ENCODE measurements around the gene FYB1. TPM values are rescaled to one million over a fixed set of nuclear protein-coding genes. Genes with fewer than 3 reads are reported as not detected.

Gene FYB1
- total RNA-seq, 2 donors from 2014 or later = 127 to 131 TPM

DNA sequence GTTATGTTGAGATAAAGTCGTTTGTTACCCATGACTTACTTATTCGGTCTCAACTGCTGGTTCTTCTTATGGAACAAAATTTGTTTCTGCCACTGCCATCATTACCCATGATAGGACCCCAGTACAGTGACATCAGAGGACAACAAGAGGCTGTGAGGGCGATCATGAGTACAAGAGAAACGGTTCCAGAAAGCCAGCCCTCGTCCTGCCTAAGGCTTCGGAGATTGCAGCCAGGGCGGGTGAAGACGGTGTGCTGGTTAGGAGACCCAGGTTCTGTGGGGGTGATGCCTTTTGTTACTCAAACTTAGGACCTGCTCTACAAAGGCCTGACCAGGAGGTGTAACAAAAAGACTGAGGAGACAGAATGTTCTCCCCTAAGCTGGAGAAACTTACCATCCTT lies 10.9 kb downstream of the FYB1 start:
- Mint-ChIP-seq H3K36me3 (ENCODE audit: insufficient read depth in 2 of 2) (no peaks in the 10 kb centered on the region), H3K4me1 (ENCODE audit: low read depth) (peaks cover 98% of the 10 kb centered on the region), H3K4me3 (peak overlapping the region; percentile 79 to 85), H3K27me3 (ENCODE audit: low read depth) (no peaks in the 10 kb centered on the region), H3K9me3 (no peaks in the 10 kb centered on the region), H3K27ac (peak overlapping the region; percentile 99)
- ATAC-seq (replicated peaks in 1 of 2) (peak; percentile 14 to 22), DNase-seq (peak; percentile 46 to 61)

DNA sequence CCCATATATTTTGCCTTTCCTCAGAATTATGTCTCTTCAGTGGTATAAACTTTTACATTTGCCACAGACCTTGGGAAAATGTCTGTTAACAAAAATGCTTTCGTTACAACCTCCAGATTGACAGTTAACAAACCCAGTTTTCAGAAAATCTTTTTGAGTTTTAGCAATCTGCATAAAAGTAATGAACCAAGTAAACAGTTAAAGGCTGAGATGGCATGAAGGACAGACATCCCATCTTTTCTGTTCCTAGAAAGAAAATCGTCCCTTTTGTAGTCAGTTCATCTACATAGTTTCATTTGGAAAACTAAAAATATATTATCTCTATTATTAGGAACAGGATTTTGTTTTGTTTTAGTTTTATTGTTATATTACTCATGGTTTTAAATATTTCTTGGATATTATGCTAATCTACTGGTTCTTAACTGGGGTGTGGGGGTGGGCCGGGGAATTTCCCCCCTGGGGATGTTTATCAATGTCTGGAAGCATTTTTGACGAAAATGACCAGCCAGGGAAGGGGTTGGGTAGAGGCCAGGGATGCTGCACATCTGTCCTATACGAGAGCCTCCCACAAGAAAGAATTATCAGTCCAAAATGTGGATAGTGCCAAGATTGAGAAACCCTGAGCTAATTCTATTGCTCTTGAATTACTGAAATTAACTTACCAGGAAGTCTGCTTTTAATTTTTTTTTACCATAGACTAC lies 11.9 kb downstream of the FYB1 start:
- Mint-ChIP-seq H3K27ac (peak overlapping the region; percentile 99), H3K9me3 (no peaks in the 10 kb centered on the region), H3K27me3 (ENCODE audit: low read depth) (no peaks in the 10 kb centered on the region), H3K4me1 (ENCODE audit: low read depth) (peaks cover 97% of the 10 kb centered on the region), H3K4me3 (peak overlapping the region; percentile 79 to 85), H3K36me3 (ENCODE audit: insufficient read depth in 2 of 2) (no peaks in the 10 kb centered on the region)
- DNase-seq = no peak
- ATAC-seq (replicated peaks in 1 of 2) = no peak

DNA sequence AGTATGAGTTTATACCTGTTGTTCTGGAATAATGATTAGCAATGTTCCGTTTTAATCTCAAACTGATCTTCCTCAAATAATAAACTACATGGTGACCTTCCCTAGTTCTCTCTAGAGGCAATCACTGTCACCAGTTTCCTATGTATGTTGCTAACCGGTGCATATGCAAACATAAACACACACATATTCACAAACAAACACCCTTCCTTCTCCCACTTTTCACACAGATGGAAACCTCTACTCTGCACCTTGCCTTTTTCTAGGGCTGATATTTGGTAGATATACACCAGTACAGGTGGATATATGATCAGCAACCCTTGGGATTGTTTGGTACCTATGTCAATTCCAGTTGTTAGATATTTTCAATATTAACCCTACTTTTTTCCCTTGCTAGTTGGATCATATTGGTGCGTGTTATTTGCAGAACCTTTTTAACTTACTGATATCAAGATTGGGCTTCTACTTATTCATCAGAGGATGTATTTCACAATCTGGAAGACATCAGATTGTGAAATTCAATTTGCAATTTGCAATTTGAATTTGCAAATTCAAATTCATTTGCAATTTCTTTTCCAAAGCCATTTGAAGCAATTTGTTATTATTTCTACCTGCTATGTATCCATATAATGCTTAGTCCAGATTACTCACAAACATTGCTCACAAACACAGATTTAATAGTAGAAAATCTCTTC lies 12.6 kb downstream of the FYB1 start:
- peaks cover 95% of the 10 kb centered on the region for H3K4me1 Mint-ChIP-seq (ENCODE audit: low read depth)
- H3K9me3 Mint-ChIP-seq = no peaks in the 10 kb centered on the region
- no peak for ATAC-seq (replicated peaks in 1 of 2)

DNA sequence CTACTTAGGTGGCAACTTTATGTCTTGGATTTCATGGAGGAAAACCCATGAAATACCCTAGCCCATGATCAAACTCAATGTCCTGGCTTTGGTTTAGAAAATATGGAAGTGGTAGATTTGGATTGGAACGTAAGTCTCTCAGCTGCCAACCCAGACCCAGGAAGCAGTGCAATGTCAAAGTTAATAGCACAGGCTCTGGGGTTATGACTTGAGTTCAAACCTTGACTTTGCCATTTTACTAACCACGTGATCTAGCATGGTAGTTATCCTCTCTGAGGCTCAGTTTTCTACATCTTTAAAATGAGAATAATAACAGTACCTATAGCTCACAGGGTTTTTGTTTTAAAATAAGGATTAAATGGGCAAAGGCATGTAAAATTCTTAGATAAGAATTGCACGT lies 13.8 kb downstream of the FYB1 start:
- Mint-ChIP-seq H3K27me3 (ENCODE audit: low read depth) (no peaks in the 10 kb centered on the region), H3K4me3 (peak overlapping the region; percentile 93 to 95), H3K4me1 (ENCODE audit: low read depth) (peaks cover 83% of the 10 kb centered on the region), H3K27ac (peak overlapping the region; percentile 98), H3K9me3 (no peaks in the 10 kb centered on the region), H3K36me3 (ENCODE audit: insufficient read depth in 2 of 2) (peaks cover 0 to 2% of the 10 kb centered on the region in 2 donors)
- DNase-seq (no peak), ATAC-seq (replicated peaks in 1 of 2) (no peak)

More for the DNA sequence above, 12.6 kb downstream of the FYB1 start:
- no peaks in the 10 kb centered on the region for H3K27me3 Mint-ChIP-seq (ENCODE audit: low read depth)
- peak overlapping the region; percentile 79 to 85 for H3K4me3 Mint-ChIP-seq
- H3K27ac Mint-ChIP-seq = peak overlapping the region; percentile 99
- peaks cover 0 to 2% of the 10 kb centered on the region in 2 donors for H3K36me3 Mint-ChIP-seq (ENCODE audit: insufficient read depth in 2 of 2)
- no peak for DNase-seq

DNA sequence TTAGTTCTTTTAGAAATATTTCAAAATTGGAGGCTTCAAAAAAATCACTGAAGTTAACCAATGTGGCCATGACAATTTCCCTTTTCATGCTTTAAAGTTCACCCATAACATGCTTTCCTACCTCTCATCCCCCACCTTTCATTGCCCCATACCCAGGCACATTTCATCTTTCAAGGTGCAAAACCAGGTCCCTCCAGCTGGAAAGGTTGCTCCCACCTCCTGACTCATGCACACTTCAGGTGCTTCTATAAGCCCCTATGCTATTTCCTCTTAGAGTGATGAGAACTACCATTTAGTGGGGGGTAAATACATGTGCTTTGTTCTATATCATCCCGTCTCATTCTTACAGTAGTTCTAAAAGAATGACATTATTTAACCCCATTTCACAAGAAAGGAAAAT lies 15.4 kb downstream of the FYB1 start:
- H3K4me1 Mint-ChIP-seq (ENCODE audit: low read depth) = peaks cover 67% of the 10 kb centered on the region
- peak overlapping the region; percentile 93 to 95 for H3K4me3 Mint-ChIP-seq
- ATAC-seq (replicated peaks in 1 of 2) (no peak), DNase-seq (no peak)
- H3K36me3 Mint-ChIP-seq (ENCODE audit: insufficient read depth in 2 of 2) = peaks cover 5 to 6% of the 10 kb centered on the region in 2 donors
- peak overlapping the region; percentile 98 for H3K27ac Mint-ChIP-seq
- H3K9me3 Mint-ChIP-seq = no peaks in the 10 kb centered on the region
- H3K27me3 Mint-ChIP-seq (ENCODE audit: low read depth) = no peaks in the 10 kb centered on the region

DNA sequence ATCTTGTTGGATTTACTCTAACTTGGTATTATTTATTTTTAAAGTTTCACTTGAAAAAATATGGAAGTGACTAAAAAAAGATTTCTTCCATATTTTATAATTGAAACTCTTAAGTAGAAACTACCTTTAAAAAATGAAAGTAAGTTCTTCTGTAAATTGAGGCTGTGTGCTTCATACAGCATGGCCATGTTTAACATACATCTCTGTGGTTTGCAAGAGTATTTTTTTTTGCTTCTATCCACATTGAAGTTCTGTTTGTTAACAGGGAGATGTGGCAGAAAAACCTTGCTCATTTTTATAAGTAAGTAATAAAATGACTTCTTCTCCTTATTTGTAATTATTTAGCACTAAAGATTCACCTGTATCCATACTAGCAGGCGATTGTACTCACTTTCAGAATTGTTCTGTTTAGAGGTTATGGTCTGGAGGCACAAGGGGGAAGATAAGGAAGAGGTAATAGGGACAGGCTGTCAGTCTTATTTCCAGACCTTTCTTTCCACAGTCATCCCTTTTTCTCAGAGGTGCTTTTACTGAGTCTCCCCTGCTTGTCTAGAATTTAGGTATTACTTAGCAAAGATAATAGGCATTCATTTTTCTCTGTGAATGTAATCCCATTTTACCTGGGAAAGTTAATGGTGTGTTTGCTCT lies 16.0 kb downstream of the FYB1 start:
- H3K27me3 Mint-ChIP-seq (ENCODE audit: low read depth) = no peaks in the 10 kb centered on the region
- DNase-seq (no peak), ATAC-seq (replicated peaks in 1 of 2) (no peak)
- peak overlapping the region; percentile 98 for H3K27ac Mint-ChIP-seq
- peaks cover 61% of the 10 kb centered on the region for H3K4me1 Mint-ChIP-seq (ENCODE audit: low read depth)
- H3K4me3 Mint-ChIP-seq = peak overlapping the region; percentile 93 to 95
- H3K9me3 Mint-ChIP-seq = no peaks in the 10 kb centered on the region
- H3K36me3 Mint-ChIP-seq (ENCODE audit: insufficient read depth in 2 of 2) = peaks cover 5 to 6% of the 10 kb centered on the region in 2 donors

DNA sequence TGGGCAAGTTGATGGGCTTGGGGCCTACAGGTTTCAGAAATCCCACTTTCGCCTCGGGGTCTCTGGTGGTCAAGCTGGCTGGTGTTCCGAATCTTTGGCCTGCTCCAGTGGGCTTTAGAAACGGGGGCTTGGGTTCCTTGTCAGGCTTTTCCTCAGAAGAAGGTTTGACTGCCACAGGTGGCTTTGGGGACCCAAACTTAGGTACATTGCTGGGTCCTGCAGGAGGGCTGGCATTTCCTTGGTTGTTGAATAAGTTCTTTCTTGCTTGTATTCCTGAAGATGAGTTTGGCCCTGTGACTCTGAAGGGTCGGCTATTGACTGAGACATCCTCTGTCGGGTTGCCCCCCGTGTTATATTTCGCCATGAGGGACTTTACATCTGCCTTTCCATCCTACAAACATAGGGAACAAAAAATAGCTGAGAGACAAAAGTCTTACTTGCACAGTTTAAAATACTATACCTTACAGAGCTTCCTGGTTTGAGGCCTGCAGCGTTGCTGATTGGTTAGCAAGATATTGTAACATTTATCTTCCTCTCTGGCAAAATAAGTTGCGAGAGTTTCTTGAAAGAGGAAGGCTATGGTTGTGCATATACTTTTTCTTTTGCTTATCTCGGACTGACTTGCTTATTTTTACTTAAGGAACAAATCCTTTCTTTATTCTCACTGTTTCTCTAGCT lies 16.6 kb downstream of the FYB1 start:
- Mint-ChIP-seq H3K27ac (peak overlapping the region; percentile 98), H3K27me3 (ENCODE audit: low read depth) (no peaks in the 10 kb centered on the region), H3K9me3 (no peaks in the 10 kb centered on the region), H3K36me3 (ENCODE audit: insufficient read depth in 2 of 2) (peaks cover 5 to 6% of the 10 kb centered on the region in 2 donors), H3K4me3 (peak overlapping the region; percentile 93 to 95), H3K4me1 (ENCODE audit: low read depth) (peaks cover 55% of the 10 kb centered on the region)
- ATAC-seq (replicated peaks in 1 of 2) (peak; percentile 35 to 45), DNase-seq (no peak)

DNA sequence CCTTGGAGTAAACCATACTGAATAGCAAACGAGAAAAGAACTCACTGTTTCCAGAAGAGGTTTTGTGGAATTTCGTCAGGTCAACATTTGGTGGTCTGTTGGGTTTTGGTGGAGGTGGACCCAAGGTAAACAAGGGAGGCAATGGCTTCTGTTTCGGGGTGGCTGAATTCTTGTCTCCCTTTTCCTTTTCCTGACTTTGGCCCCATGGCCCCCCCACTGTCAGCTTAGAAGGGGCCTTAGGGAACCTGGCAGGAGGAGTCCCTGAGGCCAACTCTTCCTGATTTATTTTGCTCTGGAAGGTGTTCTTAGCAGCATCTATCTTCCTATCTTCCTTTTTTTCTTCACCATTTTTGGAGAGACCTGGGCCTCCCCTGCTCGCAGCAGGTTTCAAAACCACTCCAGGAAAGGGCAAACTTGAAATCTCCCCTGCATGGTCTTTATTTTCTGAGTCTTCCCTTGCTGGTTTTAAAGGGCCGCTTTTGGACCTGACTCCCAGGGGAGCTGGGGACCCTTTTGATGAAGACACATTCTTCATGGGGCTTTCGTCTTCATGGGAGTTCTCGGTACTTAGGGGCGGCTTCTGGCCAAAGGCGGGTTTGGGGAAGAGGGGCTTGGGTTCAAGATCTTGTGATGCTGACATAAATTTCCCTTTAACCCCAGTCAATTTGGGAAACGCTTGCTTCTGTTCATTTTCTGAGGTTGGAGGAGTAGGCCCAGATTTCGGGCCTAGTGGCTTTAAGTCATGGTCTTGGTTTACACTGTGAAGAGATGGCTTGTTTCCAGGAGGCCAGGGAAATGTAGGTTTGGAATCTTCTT lies 17.4 kb downstream of the FYB1 start:
- no peak for DNase-seq
- Mint-ChIP-seq H3K27ac (peak overlapping the region; percentile 98), H3K27me3 (ENCODE audit: low read depth) (no peaks in the 10 kb centered on the region), H3K36me3 (ENCODE audit: insufficient read depth in 2 of 2) (peaks cover 5 to 6% of the 10 kb centered on the region in 2 donors), H3K4me3 (peak overlapping the region; percentile 93 to 95), H3K4me1 (ENCODE audit: low read depth) (peaks cover 53% of the 10 kb centered on the region), H3K9me3 (no peaks in the 10 kb centered on the region)
- ATAC-seq (replicated peaks in 1 of 2) = no peak

DNA sequence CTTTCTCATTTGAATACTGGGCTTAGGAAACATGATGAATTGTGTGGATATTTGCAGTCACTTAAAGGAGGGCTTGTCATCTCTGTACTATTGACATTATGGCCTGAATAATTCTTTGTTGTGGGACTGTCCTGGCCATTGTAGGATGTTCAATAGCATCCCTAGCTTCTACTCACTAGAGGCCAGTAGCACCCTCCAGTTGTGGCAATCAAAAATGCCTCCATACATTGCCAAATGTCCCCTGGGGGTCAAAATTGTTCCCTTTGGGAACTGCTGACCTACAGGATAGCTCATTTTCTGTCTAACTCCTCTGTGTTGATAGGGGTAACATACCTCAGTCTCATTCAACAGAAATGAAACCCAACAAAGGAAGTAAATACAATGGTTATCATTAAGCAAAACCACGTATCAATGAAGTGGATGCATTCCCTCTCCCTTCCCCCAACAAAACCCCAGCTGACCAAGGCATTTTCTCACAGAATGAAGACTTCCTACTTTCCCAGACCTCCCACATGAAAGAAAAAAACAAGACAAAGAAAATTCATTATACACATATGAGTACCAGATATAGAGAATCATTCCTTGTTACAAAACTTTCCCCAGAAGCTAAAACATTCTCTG lies 18.1 kb downstream of the FYB1 start:
- Mint-ChIP-seq H3K27me3 (ENCODE audit: low read depth) (no peaks in the 10 kb centered on the region), H3K36me3 (ENCODE audit: insufficient read depth in 2 of 2) (peaks cover 5 to 6% of the 10 kb centered on the region in 2 donors), H3K4me1 (ENCODE audit: low read depth) (peaks cover 53% of the 10 kb centered on the region), H3K4me3 (peak overlapping the region; percentile 93 to 95), H3K9me3 (no peaks in the 10 kb centered on the region), H3K27ac (peak overlapping the region; percentile 98)
- ATAC-seq (replicated peaks in 1 of 2) (peak; percentile 37 to 57), DNase-seq (no peak)

DNA sequence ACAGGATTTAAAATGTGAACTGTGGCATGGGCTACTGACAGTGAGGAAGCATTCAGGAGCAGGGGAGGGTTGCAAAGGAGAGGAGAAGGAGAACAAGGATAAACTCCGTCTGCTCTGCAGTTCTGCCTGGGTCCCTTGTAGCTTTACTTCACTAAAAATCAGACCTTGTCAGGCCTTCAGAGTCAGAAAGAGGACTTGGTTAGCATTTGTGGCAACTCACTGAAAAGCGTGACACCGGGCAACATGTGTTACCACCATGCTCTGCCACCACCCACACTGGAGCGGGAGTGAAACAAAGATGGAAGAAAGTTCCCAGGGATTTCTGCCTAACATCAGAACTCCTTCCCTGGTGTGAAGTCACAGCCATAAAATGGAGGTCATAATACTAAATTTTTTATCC lies 19.3 kb downstream of the FYB1 start:
- no peaks in the 10 kb centered on the region for H3K27me3 Mint-ChIP-seq (ENCODE audit: low read depth)
- peak in 1 of 2 donors; percentile 48 for DNase-seq
- H3K4me1 Mint-ChIP-seq (ENCODE audit: low read depth) = peaks cover 51% of the 10 kb centered on the region
- ATAC-seq (replicated peaks in 1 of 2) = peak; percentile 16 to 22
- H3K36me3 Mint-ChIP-seq (ENCODE audit: insufficient read depth in 2 of 2) = peaks cover 5 to 6% of the 10 kb centered on the region in 2 donors
- no peaks in the 10 kb centered on the region for H3K9me3 Mint-ChIP-seq
- H3K27ac Mint-ChIP-seq = peak overlapping the region; percentile 98
- H3K4me3 Mint-ChIP-seq = peak overlapping the region; percentile 93 to 95

DNA sequence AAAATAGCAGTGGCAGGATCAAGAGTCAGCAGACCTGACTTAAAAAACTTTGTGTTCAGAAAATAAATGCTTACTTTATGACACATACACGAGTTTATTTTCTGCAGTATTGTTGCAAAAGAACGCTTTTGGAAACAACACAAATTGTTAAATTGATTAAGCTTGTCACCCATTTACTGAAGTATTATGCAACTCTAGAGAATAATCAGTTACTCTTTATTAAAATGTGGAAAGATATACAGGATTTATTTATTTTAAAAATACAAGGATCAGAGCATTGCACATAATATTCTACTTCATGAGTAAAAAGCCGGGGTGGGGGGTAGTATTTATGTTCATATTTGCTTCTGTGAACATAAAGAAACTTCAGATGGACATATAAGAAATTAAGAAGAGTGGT lies 20.0 kb downstream of the FYB1 start:
- peak overlapping the region; percentile 98 for H3K27ac Mint-ChIP-seq
- no peaks in the 10 kb centered on the region for H3K9me3 Mint-ChIP-seq
- H3K4me1 Mint-ChIP-seq (ENCODE audit: low read depth) = peaks cover 51% of the 10 kb centered on the region
- H3K36me3 Mint-ChIP-seq (ENCODE audit: insufficient read depth in 2 of 2) = peaks cover 5 to 6% of the 10 kb centered on the region in 2 donors
- DNase-seq (no peak), ATAC-seq (replicated peaks in 1 of 2) (no peak)
- H3K27me3 Mint-ChIP-seq (ENCODE audit: low read depth) = no peaks in the 10 kb centered on the region
- peak overlapping the region; percentile 93 to 95 for H3K4me3 Mint-ChIP-seq

DNA sequence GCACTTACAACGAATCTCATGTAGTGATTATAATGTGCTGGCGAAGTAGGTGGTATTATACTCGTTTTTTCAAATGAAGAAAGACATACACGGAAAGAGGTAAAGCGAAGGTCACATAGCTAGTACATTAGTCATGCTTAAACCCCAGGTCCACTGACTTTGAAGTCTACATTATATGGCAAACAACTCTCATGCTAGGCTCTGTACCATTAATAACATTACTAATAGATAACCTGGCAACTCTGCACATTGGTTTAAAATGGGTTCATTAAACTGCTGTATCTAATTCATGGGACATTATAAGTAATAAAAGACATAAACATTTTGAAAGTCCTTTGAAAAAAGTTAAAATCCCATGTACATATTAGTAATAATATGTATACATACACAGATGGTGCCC lies 21.2 kb downstream of the FYB1 start:
- Mint-ChIP-seq H3K27me3 (ENCODE audit: low read depth) (no peaks in the 10 kb centered on the region), H3K4me3 (peak overlapping the region; percentile 81 to 87), H3K9me3 (no peaks in the 10 kb centered on the region), H3K36me3 (ENCODE audit: insufficient read depth in 2 of 2) (peaks cover 5 to 6% of the 10 kb centered on the region in 2 donors), H3K4me1 (ENCODE audit: low read depth) (peaks cover 51% of the 10 kb centered on the region), H3K27ac (peak overlapping the region; percentile 75)
- peak; percentile 25 to 41 for ATAC-seq (replicated peaks in 1 of 2)
- no peak for DNase-seq

All from activated T-cell treated with anti-CD3 and anti-CD28 coated beads, Interleukin-2, amount 50 U/mL, for 72 hours (primary cell).